ENCODE data around the gene EML3. TPM values are rescaled to one million over a fixed set of nuclear protein-coding genes. Genes with fewer than 3 reads are reported as not detected.
A peak's percentile ranks its signal among the peaks of the same experiment; 100 is the strongest.

Gene EML3
- total and polyA plus RNA-seq, 3 donors from 2014 or later = 29.3 to 57.8 (median 39.3) TPM

- no peaks in the 10 kb centered on the region for H3K9me3 ChIP-seq
- no peaks in the 10 kb centered on the region for H3K36me3 ChIP-seq (ENCODE audit: low read depth, missing control alignments)
- H3K4me3 ChIP-seq = no peak overlapping the region
- TF ChIP-seq CTCF (IDR thresholded peaks at IDR 0.05) (peak in 2 of 3 experiments; percentile 24 to 32), POLR2A (IDR thresholded peaks at IDR 0.05) (no peak)
- peaks cover 22% of the 10 kb centered on the region for H3K4me1 ChIP-seq
- 60 to 66% methylated on average over 11 to 13 of the region's 13 CpGs for WGBS, 2 donors
- no peaks in the 10 kb centered on the region for H3K27me3 ChIP-seq
- no peak overlapping the region for H3K27ac ChIP-seq
- peak; percentile 83 for DNase-seq
- intact Hi-C loops (cut with DNase I; ENCODE audit: low total_unique reads) = no loop called here
These were observed 19.0 kb downstream of the EML3 start for GRCh38 chr11:62593434-62594044.

GRCh38 chr11:62592989-62593421, 19.6 kb downstream of the EML3 start:
- DNase-seq = no peak
- Histone ChIP-seq H3K36me3 (ENCODE audit: low read depth, missing control alignments) (no peaks in the 10 kb centered on the region), H3K27me3 (no peaks in the 10 kb centered on the region), H3K4me1 (peaks cover 21% of the 10 kb centered on the region), H3K9me3 (no peaks in the 10 kb centered on the region), H3K4me3 (no peak overlapping the region), H3K27ac (peak overlapping the region; percentile 87 to 92)
- TF ChIP-seq POLR2A (IDR thresholded peaks at IDR 0.05) = no peak
- no peak for TF ChIP-seq CTCF (IDR thresholded peaks at IDR 0.05)
- intact Hi-C loops (cut with DNase I; ENCODE audit: low total_unique reads) = no loop called here
- 64 to 73% methylated on average over 8 of the region's 8 CpGs for WGBS, 2 donors

GRCh38 chr11:62592146-62592815, 20.3 kb downstream of the EML3 start:
- DNase-seq = peak; percentile 33

DNA sequence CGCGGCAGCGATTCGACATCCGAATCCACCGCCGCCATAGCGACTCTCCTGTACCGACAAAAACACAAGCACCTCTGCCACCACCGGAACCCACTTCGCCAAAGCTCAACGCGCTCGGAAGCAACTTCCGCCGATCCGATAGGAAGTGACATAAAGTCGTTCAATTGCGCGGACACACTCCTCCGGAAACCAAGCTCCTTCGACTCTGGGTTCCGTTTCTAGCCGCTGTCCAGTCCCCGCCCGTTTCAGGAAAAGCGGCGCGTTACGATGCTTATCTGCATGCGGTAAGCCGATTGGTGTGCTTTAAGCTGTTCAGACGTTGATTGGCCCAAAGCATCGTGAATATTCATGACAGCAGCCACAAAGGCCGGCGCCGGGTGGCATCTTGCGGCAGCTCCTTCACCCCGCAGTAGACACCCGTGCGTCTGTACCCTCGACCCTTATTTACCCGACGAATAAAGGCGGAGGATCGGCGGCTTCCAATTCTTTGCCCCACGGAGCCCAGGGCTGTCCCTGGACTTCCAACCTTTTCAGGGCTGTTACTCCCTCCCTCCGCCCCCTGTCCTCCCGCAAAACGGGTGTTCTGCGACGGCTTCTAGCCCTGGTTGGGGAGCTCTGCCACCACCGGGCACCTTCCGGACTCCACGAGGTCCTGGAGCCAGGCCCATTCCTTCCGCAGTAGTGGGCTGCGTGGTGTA, 21.0 kb downstream of the EML3 start, which contains the start of gene TUT1:
Gene TUT1 (minus strand): TSS at position 76 of the 698 bp plus-strand sequence. CDS start 38 bp downstream, at position 38.
- TF ChIP-seq CTCF (IDR thresholded peaks at IDR 0.05) (no peak), POLR2A (IDR thresholded peaks at IDR 0.05) (peak; percentile 54)
- H3K4me1 ChIP-seq = peaks cover 21% of the 10 kb centered on the region
- H3K27me3 ChIP-seq = no peaks in the 10 kb centered on the region
- WGBS, 2 donors = 0 to 1% methylated on average over 24 to 58 of the region's 58 CpGs
- H3K27ac ChIP-seq = peak within 1 kb of the TSS; percentile 87 to 92
- no peaks in the 10 kb centered on the region for H3K36me3 ChIP-seq (ENCODE audit: low read depth, missing control alignments)
- DNase-seq = peak; percentile 99
- intact Hi-C loops (cut with DNase I; ENCODE audit: low total_unique reads) = no loop called here
- H3K9me3 ChIP-seq = no peaks in the 10 kb centered on the region
- H3K4me3 ChIP-seq = peak within 1 kb of the TSS; percentile 75 to 89

More at GRCh38 chr11:62592146-62592815, 20.3 kb downstream of the EML3 start:
- Histone ChIP-seq H3K9me3 (no peaks in the 10 kb centered on the region), H3K27me3 (no peaks in the 10 kb centered on the region), H3K4me3 (peak overlapping the region; percentile 75 to 89), H3K36me3 (ENCODE audit: low read depth, missing control alignments) (no peaks in the 10 kb centered on the region), H3K4me1 (peaks cover 21% of the 10 kb centered on the region), H3K27ac (peak overlapping the region; percentile 87 to 92)
- TF ChIP-seq CTCF (IDR thresholded peaks at IDR 0.05) (no peak), POLR2A (IDR thresholded peaks at IDR 0.05) (no peak)
- intact Hi-C loops (cut with DNase I; ENCODE audit: low total_unique reads) = no loop called here
- WGBS, 2 donors = 2 to 8% methylated on average over 10 to 17 of the region's 17 CpGs

Data from testis (tissue), 3 donors.